H7 (cell line): ENCODE data around the gene TFDP3. TPM values are rescaled to one million over a fixed set of nuclear protein-coding genes. Genes with fewer than 3 reads are reported as not detected.

ENCODE experiments used
- DNase-seq: peaks from one replicate; pipeline ENCODE4 v3.0.0; 2012
- H3K27me3 ChIP-seq: 2 replicates; pipeline ENCODE4 v1.6.0; 2011; ENCODE audit warnings: mild to moderate bottlenecking, low read length; ENCODE audit not compliant: control insufficient read depth, insufficient read depth
- H3K36me3 ChIP-seq: replicated peaks from 2 replicates; pipeline ENCODE4 v1.5.1; 2011; ENCODE audit warnings: low read length; ENCODE audit not compliant: control insufficient read depth, insufficient read depth
- H3K4me3 ChIP-seq: 2 replicates; pipeline ENCODE4 v1.5.1; 2011; ENCODE audit warnings: low read depth, mild to moderate bottlenecking, control low read depth, low read length, moderate library complexity; ENCODE audit not compliant: insufficient read depth
- total RNA-seq: library from RNA; depleted of rRNA; stranded (reverse); fragments of >200 nt; shearing (Covaris generic); gene quantifications from 2 replicates; pipeline ENCODE4 v1.2.3, GENCODE V29; 2014; rRNA removed

The TFDP3 gene
- total RNA-seq, 1 experiment from 2014 or later = not detected

DNA sequence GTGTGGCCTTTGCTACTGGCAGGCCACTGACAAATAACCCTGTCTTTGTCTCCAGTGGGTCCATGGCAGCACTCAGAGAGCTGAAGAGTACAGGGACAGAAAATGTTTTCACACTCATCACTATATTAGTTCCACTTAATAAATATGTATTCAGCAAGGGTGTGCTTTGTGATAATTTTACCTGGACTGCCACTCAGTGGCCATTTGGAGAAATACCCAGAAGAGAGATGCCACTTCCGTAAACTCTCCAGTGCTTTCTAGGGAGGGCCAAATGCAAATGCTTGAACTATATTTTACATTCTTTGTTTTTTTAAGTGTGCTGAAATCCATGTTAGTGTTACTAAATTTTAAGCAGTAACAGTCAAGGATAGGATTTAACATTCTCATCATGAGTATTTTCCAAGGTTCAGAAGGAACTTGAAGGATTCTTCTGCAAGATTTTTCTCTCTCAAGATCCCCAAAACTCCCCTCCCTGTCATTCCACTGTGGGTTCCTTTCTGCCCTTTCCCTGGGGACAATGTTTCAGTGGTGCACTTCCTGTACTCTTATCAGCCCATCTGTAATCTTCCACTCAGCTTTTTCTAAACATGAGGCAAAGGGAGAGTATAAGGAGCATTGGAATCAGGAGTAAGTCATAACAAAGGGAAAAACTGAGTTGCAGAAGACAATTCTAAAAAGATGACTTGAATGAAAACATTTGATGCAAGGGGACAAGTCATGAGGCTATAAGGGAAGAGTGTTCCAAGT, 46.0 kb downstream of the TFDP3 start:
- peak; percentile 17 for DNase-seq
- H3K36me3 ChIP-seq = no peaks in the 10 kb centered on the region
- no peak overlapping the region for H3K4me3 ChIP-seq
- no peaks in the 10 kb centered on the region for H3K27me3 ChIP-seq

Other genes with a start within 250 kb of the TFDP3 start
- not detected in 2 replicates for gene USP26, start 121.2 kb downstream of the TFDP3 start, total RNA-seq
- 96.5 and 109 TPM in 2 replicates for gene GPC4, start 197.1 kb upstream of the TFDP3 start, total RNA-seq